ENCODE data around the gene ECSIT. TPM values are rescaled to one million over a fixed set of nuclear protein-coding genes. Genes with fewer than 3 reads are reported as not detected.
"Not testable (repeated sequence)": the region's sequence is repeated elsewhere in the genome, so short reads cannot be mapped to it uniquely, and the experiment has no call there.

Gene ECSIT
- total and polyA plus RNA-seq, 4 donors, result 31.7 to 58.8 (median 40.4) TPM

GRCh38 chr19:11475861-11476260, 53.1 kb downstream of the ECSIT start:
- Histone ChIP-seq H3K4me1 (ENCODE audit: control insufficient read depth in 5 of 5, insufficient read depth in 5 of 5, low read length in 5 of 5) (peaks cover 0 to 4% (median 0%) of the 10 kb centered on the region in 5 donors), H3K9me3 (ENCODE audit: control insufficient read depth in 4 of 4, insufficient read depth in 3 of 4, low read length in 3 of 4) (no peaks in the 10 kb centered on the region), H3K4me3 (no peak overlapping the region), H3K27ac (ENCODE audit: low read depth in 1 of 2, low read length in 1 of 2) (no peak overlapping the region), H3K9ac (ENCODE audit: insufficient read depth in 1 of 2, low read length in 2 of 2) (no peak overlapping the region), H3K27me3 (ENCODE audit: control insufficient read depth in 3 of 3, insufficient read depth in 3 of 3, low read length in 2 of 3) (peaks cover 0 to 23% (median 21%) of the 10 kb centered on the region in 3 donors), H3K36me3 (ENCODE audit: control insufficient read depth in 4 of 4, insufficient read depth in 4 of 4, low read length in 4 of 4) (no peaks in the 10 kb centered on the region)
- WGBS, 2 donors, result 81 to 87% methylated on average over 8 of the region's 8 CpGs
- DNase-seq (no peak), ATAC-seq (ENCODE audit: insufficient read depth, low FRiP score) (no peak)
- TF ChIP-seq CTCF (IDR thresholded peaks at IDR 0.05; ENCODE audit: control extremely low read depth, extremely low read depth), result no peak

- not testable (repeated sequence) for DNase-seq; H3K36me3 ChIP-seq (ENCODE audit: control insufficient read depth in 4 of 4, insufficient read depth in 4 of 4, low read length in 4 of 4); H3K9ac ChIP-seq (ENCODE audit: insufficient read depth in 1 of 2, low read length in 2 of 2); ATAC-seq (ENCODE audit: insufficient read depth, low FRiP score); H3K4me3 ChIP-seq; H3K27ac ChIP-seq (ENCODE audit: low read depth in 1 of 2, low read length in 1 of 2); H3K9me3 ChIP-seq (ENCODE audit: control insufficient read depth in 4 of 4, insufficient read depth in 3 of 4, low read length in 3 of 4); H3K4me1 ChIP-seq (ENCODE audit: control insufficient read depth in 5 of 5, insufficient read depth in 5 of 5, low read length in 5 of 5)
- peaks cover 0 to 23% (median 21%) of the 10 kb centered on the region in 3 donors for H3K27me3 ChIP-seq (ENCODE audit: control insufficient read depth in 3 of 3, insufficient read depth in 3 of 3, low read length in 2 of 3)
- 96 to 100% methylated on average over 3 of the region's 3 CpGs for WGBS, 2 donors
Measured at GRCh38 chr19:11475343-11475742, 53.6 kb downstream of the ECSIT start.

- no peak for TF ChIP-seq CTCF (IDR thresholded peaks at IDR 0.05; ENCODE audit: control extremely low read depth, extremely low read depth)
- no peak overlapping the region for H3K27ac ChIP-seq (ENCODE audit: low read depth in 1 of 2, low read length in 1 of 2)
- H3K4me3 ChIP-seq, result no peak overlapping the region
- no peaks in the 10 kb centered on the region for H3K9me3 ChIP-seq (ENCODE audit: control insufficient read depth in 4 of 4, insufficient read depth in 3 of 4, low read length in 3 of 4)
- no peaks in the 10 kb centered on the region for H3K4me1 ChIP-seq (ENCODE audit: control insufficient read depth in 5 of 5, insufficient read depth in 5 of 5, low read length in 5 of 5)
- DNase-seq, result no peak
- 77 to 92% methylated on average over 4 of the region's 4 CpGs for WGBS, 2 donors
- H3K36me3 ChIP-seq (ENCODE audit: control insufficient read depth in 4 of 4, insufficient read depth in 4 of 4, low read length in 4 of 4), result no peaks in the 10 kb centered on the region
- H3K9ac ChIP-seq (ENCODE audit: insufficient read depth in 1 of 2, low read length in 2 of 2), result no peak overlapping the region
- H3K27me3 ChIP-seq (ENCODE audit: control insufficient read depth in 3 of 3, insufficient read depth in 3 of 3, low read length in 2 of 3), result peaks cover 0 to 15% (median 15%) of the 10 kb centered on the region in 3 donors
- ATAC-seq (ENCODE audit: insufficient read depth, low FRiP score), result no peak
Measured at GRCh38 chr19:11473725-11474124, 55.2 kb downstream of the ECSIT start.

- not testable (repeated sequence) for H3K36me3 ChIP-seq (ENCODE audit: control insufficient read depth in 4 of 4, insufficient read depth in 4 of 4, low read length in 4 of 4); H3K9ac ChIP-seq (ENCODE audit: insufficient read depth in 1 of 2, low read length in 2 of 2); ATAC-seq (ENCODE audit: insufficient read depth, low FRiP score); H3K4me1 ChIP-seq (ENCODE audit: control insufficient read depth in 5 of 5, insufficient read depth in 5 of 5, low read length in 5 of 5); H3K27me3 ChIP-seq (ENCODE audit: control insufficient read depth in 3 of 3, insufficient read depth in 3 of 3, low read length in 2 of 3); H3K4me3 ChIP-seq; H3K9me3 ChIP-seq (ENCODE audit: control insufficient read depth in 4 of 4, insufficient read depth in 3 of 4, low read length in 3 of 4); H3K27ac ChIP-seq (ENCODE audit: low read depth in 1 of 2, low read length in 1 of 2); DNase-seq
- WGBS, 2 donors, result 64 to 78% methylated on average over 8 of the region's 8 CpGs
Measured at GRCh38 chr19:11468266-11468845, 60.6 kb downstream of the ECSIT start.
